ENCODE measurements around the gene SOD2. TPM values are rescaled to one million over a fixed set of nuclear protein-coding genes. Genes with fewer than 3 reads are reported as not detected.

SOD2 gene
- total and polyA plus RNA-seq, 2 of the 13 experiments (the other 11 are each of a cell fraction or from before 2014, with no cell fraction given), result 304 to 309 TPM

DNA sequence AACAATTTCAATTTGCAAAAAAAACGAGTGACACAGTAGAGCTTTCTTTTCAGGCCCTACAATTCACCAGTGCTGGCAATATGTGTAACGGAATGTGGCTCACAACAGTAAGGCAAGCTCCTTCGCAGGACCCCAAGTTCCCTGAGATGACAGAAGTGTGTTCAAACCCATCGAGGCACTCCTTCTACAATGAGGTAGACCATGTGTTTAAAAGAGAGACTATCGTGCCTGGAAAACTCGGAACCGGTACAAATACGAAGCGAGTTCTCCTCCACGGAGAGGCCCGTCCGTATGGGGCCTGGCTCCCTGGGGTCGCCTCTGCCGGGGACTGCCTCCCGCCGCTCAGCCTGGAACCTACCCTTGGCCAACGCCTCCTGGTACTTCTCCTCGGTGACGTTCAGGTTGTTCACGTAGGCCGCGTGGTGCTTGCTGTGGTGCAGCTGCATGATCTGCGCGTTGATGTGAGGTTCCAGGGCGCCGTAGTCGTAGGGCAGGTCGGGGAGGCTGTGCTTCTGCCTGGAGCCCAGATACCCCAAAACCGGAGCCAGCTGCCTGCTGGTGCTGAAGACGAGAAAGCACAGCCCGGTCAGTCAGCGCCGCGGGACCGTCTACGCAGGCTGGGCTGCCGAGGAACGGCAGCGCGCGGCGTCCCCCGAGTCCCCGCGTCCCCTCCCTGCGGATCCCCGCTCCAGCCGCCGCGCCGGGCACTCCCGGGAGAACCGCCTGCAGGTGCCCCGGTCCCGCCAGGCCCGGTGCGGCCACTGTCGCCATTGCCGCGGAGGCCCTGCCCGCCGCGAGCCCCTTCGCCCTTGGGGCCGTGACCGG, 526 bp downstream of the SOD2 start (continued):
- TF ChIP-seq, protein P1, sequence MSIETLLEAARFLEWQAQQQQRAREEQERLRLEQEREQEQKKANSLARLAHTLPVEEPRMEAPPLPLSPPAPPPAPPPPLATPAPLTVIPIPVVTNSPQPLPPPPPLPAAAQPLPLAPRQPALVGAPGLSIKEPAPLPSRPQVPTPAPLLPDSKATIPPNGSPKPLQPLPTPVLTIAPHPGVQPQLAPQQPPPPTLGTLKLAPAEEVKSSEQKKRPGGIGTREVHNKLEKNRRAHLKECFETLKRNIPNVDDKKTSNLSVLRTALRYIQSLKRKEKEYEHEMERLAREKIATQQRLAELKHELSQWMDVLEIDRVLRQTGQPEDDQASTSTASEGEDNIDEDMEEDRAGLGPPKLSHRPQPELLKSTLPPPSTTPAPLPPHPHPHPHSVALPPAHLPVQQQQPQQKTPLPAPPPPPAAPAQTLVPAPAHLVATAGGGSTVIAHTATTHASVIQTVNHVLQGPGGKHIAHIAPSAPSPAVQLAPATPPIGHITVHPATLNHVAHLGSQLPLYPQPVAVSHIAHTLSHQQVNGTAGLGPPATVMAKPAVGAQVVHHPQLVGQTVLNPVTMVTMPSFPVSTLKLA (IDR thresholded peaks at IDR 0.05), result no peak
- TF ChIP-seq KLF13 (CRISPR knock-in tag; IDR thresholded peaks at IDR 0.05) (0 out of 2 replicates have a peak, but pooled peaks have one; percentile 73), SAP130 (CRISPR knock-in tag; IDR thresholded peaks at IDR 0.05; ENCODE audit: low read depth) (0 out of 2 replicates have a peak, but pooled peaks have one; percentile 22), ZNF772 (CRISPR knock-in tag; IDR thresholded peaks at IDR 0.05) (peak; percentile 29; the same call in 1 of the 2 replicates), XBP1 (CRISPR knock-in tag; IDR thresholded peaks at IDR 0.05) (peak; percentile 75; the same call in 1 of the 2 replicates), REPIN1 (CRISPR knock-in tag; IDR thresholded peaks at IDR 0.05; ENCODE audit: borderline replicate concordance, low read depth) (peak; percentile 32; the same call in 1 of the 2 replicates), RELA (CRISPR knock-in tag; IDR thresholded peaks at IDR 0.05) (0 out of 2 replicates have a peak, but pooled peaks have one; percentile 16), PRPF4 (IDR thresholded peaks at IDR 0.05; ENCODE audit: low read depth, low read length, poor library complexity, severe bottlenecking) (no peak), ZNF225 (CRISPR knock-in tag; IDR thresholded peaks at IDR 0.05) (peak; percentile 72; the same call in 1 of the 2 replicates)
- TF ChIP-seq, protein P2, sequence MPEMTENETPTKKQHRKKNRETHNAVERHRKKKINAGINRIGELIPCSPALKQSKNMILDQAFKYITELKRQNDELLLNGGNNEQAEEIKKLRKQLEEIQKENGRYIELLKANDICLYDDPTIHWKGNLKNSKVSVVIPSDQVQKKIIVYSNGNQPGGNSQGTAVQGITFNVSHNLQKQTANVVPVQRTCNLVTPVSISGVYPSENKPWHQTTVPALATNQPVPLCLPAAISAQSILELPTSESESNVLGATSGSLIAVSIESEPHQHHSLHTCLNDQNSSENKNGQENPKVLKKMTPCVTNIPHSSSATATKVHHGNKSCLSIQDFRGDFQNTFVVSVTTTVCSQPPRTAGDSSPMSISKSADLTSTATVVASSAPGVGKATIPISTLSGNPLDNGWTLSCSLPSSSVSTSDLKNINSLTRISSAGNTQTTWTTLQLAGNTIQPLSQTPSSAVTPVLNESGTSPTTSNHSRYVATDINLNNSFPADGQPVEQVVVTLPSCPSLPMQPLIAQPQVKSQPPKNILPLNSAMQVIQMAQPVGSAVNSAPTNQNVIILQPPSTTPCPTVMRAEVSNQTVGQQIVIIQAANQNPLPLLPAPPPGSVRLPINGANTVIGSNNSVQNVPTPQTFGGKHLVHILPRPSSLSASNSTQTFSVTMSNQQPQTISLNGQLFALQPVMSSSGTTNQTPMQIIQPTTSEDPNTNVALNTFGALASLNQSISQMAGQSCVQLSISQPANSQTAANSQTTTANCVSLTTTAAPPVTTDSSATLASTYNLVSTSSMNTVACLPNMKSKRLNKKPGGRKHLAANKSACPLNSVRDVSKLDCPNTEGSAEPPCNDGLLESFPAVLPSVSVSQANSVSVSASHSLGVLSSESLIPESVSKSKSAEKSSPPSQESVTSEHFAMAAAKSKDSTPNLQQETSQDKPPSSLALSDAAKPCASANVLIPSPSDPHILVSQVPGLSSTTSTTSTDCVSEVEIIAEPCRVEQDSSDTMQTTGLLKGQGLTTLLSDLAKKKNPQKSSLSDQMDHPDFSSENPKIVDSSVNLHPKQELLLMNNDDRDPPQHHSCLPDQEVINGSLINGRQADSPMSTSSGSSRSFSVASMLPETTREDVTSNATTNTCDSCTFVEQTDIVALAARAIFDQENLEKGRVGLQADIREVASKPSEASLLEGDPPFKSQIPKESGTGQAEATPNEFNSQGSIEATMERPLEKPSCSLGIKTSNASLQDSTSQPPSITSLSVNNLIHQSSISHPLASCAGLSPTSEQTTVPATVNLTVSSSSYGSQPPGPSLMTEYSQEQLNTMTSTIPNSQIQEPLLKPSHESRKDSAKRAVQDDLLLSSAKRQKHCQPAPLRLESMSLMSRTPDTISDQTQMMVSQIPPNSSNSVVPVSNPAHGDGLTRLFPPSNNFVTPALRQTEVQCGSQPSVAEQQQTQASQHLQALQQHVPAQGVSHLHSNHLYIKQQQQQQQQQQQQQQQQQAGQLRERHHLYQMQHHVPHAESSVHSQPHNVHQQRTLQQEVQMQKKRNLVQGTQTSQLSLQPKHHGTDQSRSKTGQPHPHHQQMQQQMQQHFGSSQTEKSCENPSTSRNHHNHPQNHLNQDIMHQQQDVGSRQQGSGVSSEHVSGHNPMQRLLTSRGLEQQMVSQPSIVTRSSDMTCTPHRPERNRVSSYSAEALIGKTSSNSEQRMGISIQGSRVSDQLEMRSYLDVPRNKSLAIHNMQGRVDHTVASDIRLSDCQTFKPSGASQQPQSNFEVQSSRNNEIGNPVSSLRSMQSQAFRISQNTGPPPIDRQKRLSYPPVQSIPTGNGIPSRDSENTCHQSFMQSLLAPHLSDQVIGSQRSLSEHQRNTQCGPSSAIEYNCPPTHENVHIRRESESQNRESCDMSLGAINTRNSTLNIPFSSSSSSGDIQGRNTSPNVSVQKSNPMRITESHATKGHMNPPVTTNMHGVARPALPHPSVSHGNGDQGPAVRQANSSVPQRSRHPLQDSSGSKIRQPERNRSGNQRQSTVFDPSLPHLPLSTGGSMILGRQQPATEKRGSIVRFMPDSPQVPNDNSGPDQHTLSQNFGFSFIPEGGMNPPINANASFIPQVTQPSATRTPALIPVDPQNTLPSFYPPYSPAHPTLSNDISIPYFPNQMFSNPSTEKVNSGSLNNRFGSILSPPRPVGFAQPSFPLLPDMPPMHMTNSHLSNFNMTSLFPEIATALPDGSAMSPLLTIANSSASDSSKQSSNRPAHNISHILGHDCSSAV (CRISPR knock-in tag; IDR thresholded peaks at IDR 0.05; ENCODE audit: borderline replicate concordance), result no peak
- TF ChIP-seq, protein P3, sequence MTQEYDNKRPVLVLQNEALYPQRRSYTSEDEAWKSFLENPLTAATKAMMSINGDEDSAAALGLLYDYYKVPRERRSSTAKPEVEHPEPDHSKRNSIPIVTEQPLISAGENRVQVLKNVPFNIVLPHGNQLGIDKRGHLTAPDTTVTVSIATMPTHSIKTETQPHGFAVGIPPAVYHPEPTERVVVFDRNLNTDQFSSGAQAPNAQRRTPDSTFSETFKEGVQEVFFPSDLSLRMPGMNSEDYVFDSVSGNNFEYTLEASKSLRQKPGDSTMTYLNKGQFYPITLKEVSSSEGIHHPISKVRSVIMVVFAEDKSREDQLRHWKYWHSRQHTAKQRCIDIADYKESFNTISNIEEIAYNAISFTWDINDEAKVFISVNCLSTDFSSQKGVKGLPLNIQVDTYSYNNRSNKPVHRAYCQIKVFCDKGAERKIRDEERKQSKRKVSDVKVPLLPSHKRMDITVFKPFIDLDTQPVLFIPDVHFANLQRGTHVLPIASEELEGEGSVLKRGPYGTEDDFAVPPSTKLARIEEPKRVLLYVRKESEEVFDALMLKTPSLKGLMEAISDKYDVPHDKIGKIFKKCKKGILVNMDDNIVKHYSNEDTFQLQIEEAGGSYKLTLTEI (CRISPR knock-in tag; conservative IDR thresholded peaks at IDR 0.05), result no peak
- TF ChIP-seq, protein P4, sequence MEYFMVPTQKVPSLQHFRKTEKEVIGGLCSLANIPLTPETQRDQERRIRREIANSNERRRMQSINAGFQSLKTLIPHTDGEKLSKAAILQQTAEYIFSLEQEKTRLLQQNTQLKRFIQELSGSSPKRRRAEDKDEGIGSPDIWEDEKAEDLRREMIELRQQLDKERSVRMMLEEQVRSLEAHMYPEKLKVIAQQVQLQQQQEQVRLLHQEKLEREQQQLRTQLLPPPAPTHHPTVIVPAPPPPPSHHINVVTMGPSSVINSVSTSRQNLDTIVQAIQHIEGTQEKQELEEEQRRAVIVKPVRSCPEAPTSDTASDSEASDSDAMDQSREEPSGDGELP (IDR thresholded peaks at IDR 0.05; ENCODE audit: borderline replicate concordance, low read depth), result peak; percentile 21; the same call in 1 of the 2 replicates
- TF ChIP-seq, protein P5, sequence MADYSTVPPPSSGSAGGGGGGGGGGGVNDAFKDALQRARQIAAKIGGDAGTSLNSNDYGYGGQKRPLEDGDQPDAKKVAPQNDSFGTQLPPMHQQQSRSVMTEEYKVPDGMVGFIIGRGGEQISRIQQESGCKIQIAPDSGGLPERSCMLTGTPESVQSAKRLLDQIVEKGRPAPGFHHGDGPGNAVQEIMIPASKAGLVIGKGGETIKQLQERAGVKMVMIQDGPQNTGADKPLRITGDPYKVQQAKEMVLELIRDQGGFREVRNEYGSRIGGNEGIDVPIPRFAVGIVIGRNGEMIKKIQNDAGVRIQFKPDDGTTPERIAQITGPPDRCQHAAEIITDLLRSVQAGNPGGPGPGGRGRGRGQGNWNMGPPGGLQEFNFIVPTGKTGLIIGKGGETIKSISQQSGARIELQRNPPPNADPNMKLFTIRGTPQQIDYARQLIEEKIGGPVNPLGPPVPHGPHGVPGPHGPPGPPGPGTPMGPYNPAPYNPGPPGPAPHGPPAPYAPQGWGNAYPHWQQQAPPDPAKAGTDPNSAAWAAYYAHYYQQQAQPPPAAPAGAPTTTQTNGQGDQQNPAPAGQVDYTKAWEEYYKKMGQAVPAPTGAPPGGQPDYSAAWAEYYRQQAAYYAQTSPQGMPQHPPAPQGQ (CRISPR knock-in tag; IDR thresholded peaks at IDR 0.05; ENCODE audit: borderline replicate concordance), result no peak
